ENCODE data around the gene FRMD4A.

FRMD4A gene

DNA sequence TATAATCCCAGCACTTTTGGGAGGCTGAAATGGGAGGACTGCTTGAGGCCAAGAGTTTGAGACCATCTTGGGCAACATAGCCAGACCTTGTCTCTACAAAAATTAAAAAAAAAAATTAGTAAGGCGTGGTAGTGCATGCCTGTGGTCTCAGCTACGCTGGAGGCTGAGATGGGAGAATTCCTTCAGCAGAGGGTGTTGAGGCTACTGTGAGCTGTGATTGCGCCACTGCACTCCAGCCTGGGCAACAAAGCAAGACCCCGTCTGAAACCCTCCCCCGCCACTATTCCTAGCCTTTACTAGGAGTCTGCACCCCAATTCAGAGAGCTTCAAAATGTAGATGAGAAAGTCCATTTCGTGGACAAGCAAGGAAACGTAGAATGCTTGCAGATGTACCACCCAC lies 648.8 kb downstream of the FRMD4A start:
- no peak for DNase-seq

DNA sequence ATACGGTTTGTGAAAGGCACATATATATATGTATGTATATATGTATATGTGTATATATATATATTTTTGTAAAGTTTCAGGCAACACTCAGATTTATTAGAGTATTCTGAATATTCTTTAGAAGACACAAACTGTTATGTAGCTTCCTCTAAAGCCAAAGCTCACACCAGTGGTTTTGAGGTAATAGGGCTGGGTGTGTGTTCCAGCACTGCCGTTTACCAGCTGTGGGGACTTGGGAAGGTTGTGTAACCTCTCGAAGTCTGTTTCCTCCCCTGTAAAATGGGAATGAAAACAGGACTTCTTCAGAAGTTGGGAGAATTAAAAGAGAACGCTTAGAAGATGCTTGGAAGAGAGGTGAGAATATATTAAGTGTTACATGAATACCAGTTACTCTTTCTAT lies 649.2 kb downstream of the FRMD4A start:
- no peak for DNase-seq

DNA sequence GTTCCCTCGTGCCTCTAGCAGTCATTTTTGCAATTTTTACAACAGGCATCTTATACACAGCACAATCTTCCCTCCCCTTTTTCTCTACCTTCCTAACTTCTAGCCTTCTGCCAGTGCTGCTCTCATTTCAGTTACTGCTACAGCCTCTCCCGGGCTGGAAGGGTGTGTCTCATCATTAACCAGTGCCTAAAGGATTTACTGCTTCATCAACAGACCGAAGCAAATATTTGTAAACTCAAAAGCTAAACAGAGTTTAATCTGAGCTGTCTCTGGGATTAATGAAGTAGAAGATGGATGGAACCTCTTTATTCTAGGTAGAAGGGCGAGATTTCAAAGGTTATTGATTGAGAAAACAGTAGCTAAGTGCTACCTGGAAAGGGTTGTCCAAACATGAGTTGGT lies 649.6 kb downstream of the FRMD4A start:
- DNase-seq = no peak

DNA sequence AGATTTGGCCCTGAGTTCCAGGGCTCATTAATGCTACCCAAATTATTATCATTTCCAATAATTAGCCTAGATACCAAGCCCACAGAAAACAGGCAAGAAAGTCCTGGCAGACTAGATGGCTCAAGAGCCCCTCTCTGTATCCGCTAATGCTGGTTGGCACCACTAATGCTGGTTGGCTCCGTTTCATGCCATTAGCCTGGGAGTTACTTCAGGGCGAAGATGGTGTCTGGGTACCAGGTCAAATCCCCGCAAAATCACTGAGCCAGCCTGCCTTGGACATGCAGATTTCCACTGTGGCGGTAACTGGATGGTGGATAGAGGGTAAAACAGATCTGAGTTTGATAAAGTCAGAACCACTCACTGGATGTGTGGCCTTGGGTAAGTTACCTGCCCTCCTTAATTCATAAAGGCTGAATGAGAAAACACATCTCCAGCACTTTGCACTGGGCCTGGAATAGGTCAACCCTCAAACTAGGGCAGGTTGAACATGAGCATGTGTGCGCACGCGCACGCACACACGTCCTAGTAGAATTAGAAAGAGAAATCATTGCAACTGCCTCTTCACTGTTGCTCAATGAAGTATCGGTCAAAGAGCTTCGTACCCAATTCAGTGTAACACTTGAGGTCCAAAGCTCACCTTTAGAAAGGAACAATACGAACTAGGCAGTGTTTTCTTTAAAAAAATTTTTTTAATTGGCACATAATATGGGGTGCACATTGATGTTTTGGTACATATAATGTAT lies 652.5 kb downstream of the FRMD4A start:
- no peak for DNase-seq

DNA sequence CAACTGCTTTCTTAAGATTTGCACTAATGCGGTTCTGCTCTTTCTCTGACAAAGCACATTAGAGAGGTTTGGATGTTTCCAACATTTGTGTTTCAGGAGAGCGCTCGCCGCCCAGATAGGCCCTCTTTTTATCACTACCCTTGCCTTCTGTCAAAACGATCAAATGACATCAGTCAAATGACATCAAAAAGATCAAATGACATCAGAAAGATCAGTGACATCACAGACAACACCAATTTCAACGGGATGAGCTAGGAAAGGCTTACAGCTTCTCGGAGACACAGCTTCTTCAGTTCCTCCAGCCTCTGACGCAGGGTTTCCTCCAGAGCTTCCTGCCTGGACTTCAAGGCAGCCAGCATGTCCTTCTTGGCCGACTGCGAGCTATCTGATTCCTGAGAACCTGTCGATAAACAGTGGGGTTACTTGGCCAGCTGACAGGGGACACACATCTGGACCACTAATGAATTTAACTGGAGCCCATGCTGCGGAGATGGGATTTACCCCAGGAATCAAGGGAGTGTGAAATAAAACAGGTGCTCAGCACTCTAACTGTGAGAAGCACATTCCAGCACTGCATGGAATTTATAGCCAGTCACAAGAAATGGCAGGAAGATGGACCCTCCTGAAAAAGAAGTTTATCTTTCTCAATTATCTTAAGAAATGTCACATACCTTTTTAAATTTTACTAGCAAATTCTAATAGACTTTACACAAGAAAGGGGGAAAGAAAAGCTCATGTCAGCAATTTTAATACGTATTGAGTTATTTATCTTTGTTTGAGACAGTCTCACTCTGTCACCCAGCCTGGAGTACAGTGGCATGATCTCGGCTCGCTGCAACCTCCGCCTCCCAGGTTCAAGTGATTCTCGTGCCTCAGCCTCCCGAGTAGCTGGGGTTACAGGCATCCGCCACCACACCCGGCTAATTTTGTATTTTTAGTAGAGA lies 655.8 kb downstream of the FRMD4A start:
- no peak for DNase-seq

DNA sequence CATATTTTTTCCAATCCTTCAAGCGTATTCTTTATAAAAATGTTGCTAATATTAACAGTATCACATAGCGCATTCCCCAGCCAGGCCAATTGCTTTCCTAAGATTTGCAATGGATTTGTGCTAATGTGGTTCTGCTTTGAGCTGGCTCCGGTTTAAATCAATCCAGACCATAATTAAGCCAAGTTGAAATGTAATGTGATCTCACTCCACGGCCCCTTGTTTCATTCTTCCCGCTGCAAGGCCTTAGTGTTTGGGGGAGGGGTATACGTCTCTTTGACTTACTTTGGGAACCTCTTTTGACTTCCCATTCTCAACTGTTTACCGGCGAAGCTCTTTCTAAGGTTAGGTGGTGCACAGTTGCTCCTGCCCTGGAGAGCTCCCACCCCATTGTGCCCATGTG lies 657.6 kb downstream of the FRMD4A start:
- no peak for DNase-seq

DNA sequence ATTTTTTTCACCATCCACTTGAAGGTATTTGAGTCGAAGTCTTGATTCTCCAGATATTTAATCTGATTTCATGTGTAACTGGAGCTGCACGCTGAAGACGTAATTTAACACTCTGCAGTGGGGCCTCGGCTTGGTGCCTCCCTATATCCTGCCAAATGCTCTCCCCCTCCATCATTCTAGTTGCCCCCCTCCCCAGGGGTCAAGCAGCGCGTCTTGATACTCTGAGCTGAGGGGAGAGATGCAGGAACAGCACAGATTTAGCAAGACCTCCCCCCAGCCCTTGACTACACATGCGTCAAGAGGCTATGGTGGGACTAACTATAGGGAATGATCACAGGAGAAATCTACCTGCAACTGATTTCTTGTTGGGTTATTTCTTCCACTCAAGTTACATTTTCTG lies 658.2 kb downstream of the FRMD4A start:
- no peak for DNase-seq

DNA sequence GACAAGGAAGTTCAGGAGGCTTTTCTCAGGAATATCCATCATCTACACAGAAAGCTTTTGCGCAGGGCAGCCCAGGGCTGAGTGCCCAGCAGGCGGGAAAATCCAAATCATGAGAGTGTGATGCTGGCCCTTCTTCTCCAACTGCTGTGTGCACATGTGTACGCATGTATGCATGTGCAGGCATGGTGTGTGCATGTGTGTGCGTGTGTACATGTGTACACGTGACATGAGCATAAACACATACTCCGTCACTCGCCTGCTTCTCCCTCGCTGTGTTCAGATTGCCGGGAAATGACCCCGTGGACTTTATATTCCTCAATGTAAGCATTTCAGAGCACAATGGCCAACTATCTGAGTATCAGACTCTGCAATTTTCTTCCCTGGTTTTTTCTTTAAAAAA lies 658.8 kb downstream of the FRMD4A start:
- DNase-seq = no peak

DNA sequence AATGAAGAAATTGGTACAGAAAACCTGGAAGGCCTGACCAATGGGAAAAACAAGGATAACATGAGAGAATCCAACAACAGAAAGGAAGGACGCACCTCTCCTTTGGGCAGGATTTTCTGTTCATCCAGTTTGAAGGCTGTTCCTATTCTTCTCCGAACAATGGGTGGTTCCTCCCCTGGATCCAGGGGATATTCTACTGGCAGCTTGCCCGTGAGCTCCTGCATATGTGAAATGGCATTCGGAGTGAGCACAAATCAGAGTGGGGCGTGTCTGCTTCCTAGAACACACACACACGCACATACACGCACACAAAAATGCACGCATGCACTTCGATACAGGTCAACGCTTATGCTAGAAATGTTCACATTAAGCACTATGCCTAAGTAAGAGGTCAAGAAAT lies 660.4 kb downstream of the FRMD4A start:
- no peak for DNase-seq

DNA sequence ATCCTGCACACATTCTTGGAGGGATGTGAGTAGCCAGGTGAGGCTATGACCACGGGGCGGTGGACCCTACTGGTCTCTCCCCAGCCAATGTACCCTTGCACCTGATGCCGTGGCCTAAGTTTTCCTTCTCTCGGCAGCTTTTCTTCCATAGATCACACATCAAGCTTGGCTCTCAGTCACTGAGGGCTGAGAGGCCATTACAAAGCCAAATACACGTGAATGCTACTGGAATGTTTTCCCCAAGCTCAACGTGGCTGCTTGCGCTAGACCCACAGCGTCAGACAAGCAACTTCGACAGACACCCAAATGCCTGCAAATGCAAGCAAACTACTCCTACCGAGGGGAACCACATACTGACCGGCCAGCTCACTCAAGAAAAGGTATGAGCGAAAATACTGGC lies 660.8 kb downstream of the FRMD4A start:
- DNase-seq = no peak

DNA sequence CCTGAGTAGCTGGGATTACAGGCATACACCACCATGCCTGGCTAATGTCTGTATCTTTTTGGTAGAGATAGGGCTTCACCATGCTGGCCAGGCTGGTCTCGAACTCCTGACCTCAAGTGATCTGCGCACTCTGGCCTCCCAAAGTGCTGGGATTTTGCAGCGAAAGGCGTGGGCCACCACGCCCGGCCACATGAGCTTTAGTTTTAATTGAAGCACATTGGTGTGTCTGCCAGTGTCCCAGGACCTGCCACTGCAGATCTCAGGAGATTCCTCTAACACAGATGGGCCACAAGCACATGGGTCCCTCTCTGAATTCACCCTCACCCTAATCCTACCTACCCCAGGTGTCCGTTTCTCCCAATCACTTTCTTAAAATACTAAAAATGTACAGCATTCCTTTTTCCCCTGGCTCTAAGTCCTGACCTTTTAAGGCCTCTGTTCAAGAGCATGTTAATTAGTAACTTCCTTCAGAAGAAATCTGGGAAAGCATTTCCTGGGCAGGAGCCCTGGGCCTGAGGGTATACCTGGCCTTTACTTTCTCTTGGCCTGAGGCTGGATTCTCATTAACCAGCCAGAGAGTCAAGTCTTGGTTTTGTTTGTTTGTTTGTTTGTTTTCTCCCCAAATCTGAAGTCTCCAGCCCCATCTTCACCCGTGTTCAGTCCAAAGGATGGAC lies 661.4 kb downstream of the FRMD4A start:
- no peak for DNase-seq

DNA sequence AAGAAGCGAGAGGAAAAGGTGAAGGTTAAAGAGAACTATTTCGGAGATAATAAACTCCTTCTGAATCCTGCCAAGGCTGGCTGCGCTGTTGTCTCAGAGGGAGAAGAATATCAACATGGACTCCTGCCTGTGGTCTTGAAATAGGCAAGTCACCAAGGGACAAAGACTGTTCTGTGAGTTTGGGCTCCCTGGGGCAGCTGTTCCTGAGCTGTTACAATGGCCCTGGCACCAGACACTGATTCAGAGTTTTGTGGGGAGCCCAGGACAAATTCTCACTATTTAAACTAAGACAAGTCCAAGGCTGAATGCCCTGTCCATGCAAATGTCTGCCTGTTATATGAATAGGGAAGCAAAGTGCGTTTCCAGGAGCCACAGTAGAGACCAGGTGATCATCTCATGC lies 662.6 kb downstream of the FRMD4A start:
- no peak for DNase-seq

DNA sequence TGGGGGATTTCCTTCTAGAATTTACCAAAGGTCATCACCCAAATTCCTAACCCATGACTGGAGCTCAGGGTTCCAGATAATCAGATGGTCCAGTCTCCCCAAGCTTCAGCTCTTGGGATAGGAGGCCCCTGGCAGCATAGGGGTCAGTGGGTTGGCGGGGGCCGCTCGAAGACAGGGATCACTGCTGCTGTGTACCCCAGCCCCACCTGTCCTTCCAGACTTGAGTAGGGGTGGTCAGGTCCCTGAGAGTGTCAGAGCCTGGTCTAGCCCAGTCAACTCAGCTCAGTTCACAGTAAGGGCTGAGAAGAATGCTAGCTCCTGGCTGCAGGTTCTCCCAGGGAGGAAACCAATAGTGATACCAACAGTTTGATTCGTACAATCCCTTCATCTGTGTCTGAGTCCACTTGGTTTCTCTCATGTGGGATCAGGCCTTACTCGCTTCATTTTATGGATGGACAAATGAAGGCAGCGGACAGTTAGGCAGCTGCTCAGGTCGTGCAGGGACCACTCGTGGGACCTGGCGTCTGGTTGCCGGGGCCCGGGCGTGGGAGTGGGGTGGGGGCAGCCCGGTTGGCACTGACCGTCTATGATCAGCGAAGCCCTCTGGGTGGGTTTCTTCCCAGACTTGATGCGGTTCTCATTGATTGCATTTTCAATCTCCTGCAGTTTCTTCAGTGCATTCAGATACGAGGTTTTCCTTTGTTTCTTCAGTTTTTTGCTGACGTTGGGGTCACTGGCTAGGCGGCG lies 665.0 kb downstream of the FRMD4A start:
- no peak for DNase-seq

DNA sequence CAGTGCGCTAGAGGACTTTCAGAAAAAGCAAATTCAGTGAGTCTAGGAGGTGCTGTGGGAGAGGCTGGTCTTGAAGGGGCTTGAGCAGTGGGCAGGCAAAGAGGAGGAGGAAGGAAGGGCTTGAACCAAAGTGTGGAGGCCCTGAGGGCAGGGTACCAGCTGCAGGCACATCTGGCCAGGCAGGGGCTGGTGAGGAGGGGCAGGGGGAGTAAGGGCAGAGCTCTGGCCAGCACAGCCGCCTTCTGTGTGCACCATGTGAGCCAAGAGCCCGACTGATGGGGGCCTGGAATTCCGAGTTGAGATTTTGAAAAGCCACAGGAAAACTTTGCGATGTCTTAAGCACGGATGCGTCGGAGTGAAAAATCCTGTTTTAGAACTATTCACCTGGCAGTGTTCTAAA lies 669.5 kb downstream of the FRMD4A start:
- no peak for DNase-seq

DNA sequence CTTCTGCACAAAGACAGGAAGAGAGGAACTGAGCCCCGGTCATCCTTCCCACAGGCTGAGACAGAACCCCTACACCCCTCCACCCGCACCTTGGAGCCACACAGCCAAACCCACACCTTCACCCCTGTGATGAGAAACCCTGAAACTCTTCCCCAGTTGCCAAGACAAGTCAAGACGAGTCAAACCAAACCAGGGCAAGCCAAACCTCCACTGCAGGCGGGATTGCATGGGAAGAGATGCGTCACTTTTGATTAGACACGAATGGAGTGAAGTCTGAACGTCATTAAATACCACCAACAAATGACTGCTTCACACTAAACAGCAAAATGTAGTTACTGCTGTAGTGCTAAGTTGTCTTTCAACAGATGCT lies 670.2 kb downstream of the FRMD4A start:
- no peak for DNase-seq

DNA sequence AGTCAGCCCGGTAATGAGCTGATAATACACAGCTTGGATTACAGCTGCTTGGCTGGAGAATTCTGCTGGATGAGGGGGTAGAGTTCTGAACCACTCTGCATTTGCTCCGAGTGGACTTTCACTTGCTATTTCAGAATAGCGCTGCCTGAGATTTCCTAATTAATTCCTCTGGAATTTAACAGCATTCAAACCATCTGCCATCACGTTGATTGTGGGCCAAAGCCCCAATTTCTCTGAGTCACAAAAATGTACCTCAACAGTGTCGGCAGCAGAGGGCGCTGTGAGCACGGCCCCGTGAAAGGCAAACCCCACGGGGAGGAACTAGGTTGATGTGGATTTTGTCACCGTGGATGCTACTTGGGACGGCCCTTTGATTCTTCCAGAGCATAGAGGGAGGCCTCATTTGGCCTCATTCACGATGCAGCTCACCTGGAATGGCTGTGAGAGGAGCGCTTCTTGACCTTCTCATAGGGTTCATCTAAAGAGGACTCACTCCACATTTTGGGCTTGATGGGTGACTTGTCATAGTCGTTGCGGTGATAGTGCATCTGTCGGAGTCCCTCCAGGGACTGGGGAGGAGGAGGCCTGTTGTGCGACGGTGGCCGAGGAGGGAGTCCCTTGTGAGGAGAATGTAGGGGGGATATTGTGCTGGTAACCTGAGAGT lies 670.7 kb downstream of the FRMD4A start:
- peak; percentile 34 to 83 for DNase-seq

DNA sequence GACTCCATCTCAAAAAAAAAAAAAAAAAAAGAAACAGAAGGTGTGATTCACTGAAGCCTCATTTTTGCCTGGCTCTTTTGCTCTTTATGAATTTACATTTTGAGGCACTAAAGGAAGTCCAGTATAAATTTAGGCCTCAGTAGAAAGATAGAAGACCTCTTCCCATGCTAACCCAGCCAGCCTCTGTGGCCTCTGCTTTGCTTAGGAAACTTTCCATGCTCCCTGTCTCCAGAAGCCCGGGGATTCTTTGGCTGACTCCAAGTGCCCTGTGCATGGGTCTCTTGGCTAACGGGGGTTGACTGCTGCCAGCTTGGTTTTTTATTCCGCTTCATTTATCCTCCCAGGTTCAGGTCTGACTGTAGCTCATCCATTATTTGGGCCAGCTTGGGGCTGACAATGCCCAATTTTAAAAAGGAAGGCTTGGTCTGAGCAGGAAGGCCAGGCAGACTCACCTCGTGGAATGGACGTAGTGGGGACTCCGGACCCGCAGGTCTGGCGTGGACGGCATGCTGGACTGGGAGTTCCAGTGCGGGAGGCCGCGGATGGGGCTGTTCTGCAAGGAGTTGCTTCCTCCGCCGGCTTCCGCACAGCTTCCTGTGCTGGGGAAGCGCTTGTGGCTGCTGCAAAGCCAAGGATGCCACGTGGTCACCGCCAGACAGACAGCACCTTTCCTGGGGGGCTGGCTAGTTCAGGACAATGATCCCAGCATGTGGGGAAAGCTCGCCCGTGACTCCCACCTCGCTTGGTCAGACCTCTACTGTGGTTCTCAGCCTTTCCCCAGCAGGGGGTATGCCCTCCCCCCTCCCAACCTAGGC lies 671.6 kb downstream of the FRMD4A start:
- DNase-seq = no peak

DNA sequence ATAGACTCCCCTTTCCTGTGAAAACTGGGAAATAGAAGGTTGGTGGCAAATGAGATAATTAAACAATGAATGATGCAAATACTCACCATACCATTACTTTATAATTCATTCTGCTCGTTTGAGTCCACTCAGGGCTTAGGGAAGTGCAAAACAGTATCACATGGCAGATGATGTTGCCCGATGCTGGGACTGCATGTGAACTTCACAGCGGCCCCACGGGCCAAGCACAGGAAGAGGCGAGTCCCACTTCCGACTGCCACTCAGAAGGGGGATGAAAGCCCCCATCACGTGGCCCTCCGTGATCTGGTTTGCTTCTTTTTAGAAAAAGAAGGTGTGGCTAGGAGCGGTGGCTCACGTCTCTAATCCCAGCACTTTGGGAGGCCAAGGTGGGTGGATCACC lies 672.5 kb downstream of the FRMD4A start:
- DNase-seq = peak in 1 of 2 donors; percentile 5

DNA sequence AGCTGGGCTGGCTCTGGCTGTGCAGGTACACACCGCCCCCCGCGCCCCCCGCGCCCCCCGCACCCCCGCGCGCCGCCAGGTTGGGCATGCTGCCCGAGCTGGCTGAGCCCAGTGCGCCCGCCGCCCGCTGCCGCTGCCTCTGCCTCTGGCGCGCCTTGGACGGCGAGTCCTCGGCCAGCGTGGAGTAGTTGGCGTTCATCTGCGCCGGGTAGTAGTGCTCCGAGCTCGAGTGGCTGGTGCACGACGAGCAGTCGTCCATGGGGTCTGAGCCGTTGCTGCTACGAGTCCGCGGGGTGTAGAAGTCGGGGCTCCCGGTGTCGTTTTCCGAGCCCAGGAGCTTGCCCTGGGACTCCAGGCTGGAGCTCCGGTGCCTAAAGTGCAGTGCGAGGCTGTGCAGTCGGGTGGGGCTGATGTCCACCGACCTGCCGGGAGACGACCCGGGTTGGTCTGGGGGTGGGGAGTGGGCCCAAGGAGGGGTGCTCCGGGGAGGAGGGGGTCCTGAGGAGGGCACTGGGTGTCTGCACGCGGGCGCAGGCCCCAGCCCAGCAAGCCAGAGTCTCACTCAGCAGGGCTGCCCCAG lies 673.5 kb downstream of the FRMD4A start:
- no peak for DNase-seq

DNA sequence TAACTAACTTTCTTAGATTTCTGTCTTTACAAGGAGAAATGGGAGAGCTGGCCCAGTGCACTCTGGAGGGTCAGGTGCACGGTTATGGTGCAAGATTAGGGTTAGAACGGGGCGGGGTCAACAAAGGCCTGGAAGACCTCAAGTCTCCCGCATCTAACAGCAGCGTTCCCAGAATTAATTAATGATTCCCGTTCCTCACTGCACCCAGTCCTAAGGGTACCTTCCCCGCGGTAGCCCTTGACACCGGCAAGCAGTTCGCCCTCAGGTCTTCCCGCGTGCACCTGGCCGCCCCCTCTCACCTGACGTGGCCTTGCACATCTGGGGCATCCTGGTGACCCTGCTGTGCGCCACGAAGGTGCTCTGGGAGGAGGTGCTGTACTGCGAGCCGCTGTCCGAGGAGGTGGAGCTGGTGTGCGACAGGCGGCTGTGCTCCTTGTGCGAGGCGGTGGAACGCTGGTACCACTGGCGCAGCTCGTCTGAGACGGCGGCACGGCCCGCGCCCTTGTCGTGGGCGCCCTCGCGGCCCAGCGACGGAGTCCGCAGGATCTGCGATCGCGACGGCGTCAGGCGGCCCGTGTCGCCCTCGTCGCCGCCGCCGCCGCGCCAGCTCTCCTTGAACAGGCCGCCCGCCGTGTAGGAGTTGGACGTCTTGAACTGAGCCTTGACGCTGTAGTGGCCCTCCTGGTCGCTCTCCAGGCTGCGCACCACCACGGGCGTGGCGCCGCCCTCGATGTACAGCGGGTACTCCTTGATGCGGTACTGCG lies 674.2 kb downstream of the FRMD4A start:
- no peak for DNase-seq
